ENCODE measurements around the gene AGTRAP.

GRCh38 chr1:11688506-11688905, 47.4 kb upstream of the AGTRAP start:
- no peak for TF ChIP-seq CTCF (IDR thresholded peaks at IDR 0.05)
- TF ChIP-seq POLR2AphosphoS5 (IDR thresholded peaks at IDR 0.05; ENCODE audit: insufficient read depth in 1 of 2, low read depth in 1 of 2), result no peak
- no peak for TF ChIP-seq POLR2A (IDR thresholded peaks at IDR 0.05)
